GM06990 (cell line): ENCODE data around the gene CCIN.

Experiments used
- DNase-seq: peaks from one replicate; pipeline ENCODE4 v3.0.0-alpha.2; 2011; ENCODE audit not compliant: insufficient read length; ENCODE audit errors: extremely low read depth
- H3K27me3 ChIP-seq: replicated peaks from 2 replicates; pipeline ENCODE4 v1.6.0; 2011; ENCODE audit warnings: low read length; ENCODE audit not compliant: control insufficient read depth, insufficient read depth
- H3K36me3 ChIP-seq: 2 replicates; pipeline ENCODE4 v1.5.1; 2011; ENCODE audit warnings: low read length; ENCODE audit not compliant: control insufficient read depth, insufficient read depth
- H3K4me3 ChIP-seq: replicated peaks from 2 replicates; pipeline ENCODE4 v1.5.1; 2011; ENCODE audit warnings: low read depth, mild to moderate bottlenecking, control low read depth, low read length
- CTCF ChIP-seq: IDR thresholded peaks from 2 replicates; pipeline ENCODE4 v1.5.1; 2011; ENCODE audit warnings: low read length, control low read depth, mild to moderate bottlenecking, inconsistent platforms; ENCODE audit not compliant: insufficient read depth, poor library complexity, severe bottlenecking

The CCIN gene

GRCh38 chr9:36218011-36218410 is 48.8 kb downstream of the CCIN start:
- Histone ChIP-seq H3K36me3 (peaks cover 39% of the 10 kb centered on the region), H3K27me3 (no peaks in the 10 kb centered on the region), H3K4me3 (no peak overlapping the region)
- no peak for DNase-seq
- no peak for TF ChIP-seq CTCF

GRCh38 chr9:36218411-36218901 is 49.3 kb downstream of the CCIN start:
- no peak for DNase-seq
- no peak for TF ChIP-seq CTCF
- Histone ChIP-seq H3K36me3 (peaks cover 38% of the 10 kb centered on the region), H3K4me3 (no peak overlapping the region), H3K27me3 (no peaks in the 10 kb centered on the region)
